Parathyroid adenoma (tissue), 2 donors: ENCODE measurements around the gene AQP4.

Experiments used
- H2AFZ ChIP-seq: fragments of 300-600 bp; sonication (generic); one replicate; pipeline ENCODE4 v1.7.0; 2017; ENCODE audit warnings: antibody characterized with exemption, mild to moderate bottlenecking
- H3K27ac ChIP-seq: fragments of 300-600 bp; sonication (generic); one replicate; pipeline ENCODE4 v1.7.0; 2017
- H3K27me3 ChIP-seq: fragments of 300-600 bp; sonication (generic); one replicate; pipeline ENCODE4 v1.7.0; 2017; ENCODE audit warnings: low read length; ENCODE audit not compliant: control insufficient read depth, insufficient read depth
- H3K36me3 ChIP-seq: fragments of 300-600 bp; sonication (generic); one replicate; pipeline ENCODE4 v1.7.0; 2017; ENCODE audit warnings: low read length; ENCODE audit not compliant: control insufficient read depth, insufficient read depth
- H3K4me1 ChIP-seq: fragments of 300-600 bp; sonication (generic); one replicate; pipeline ENCODE4 v1.7.0; 2017; ENCODE audit warnings: control low read depth
- H3K4me2 ChIP-seq: fragments of 300-600 bp; sonication (generic); one replicate; pipeline ENCODE4 v1.7.0; 2017; ENCODE audit warnings: low read length
- H3K4me3 ChIP-seq: fragments of 300-600 bp; sonication (generic); one replicate; pipeline ENCODE4 v1.7.0; 2017; ENCODE audit warnings: low read depth, low read length
- H3K79me2 ChIP-seq: fragments of 300-600 bp; sonication (generic); one replicate; pipeline ENCODE4 v1.7.0; 2017; ENCODE audit warnings: control low read depth
- H3K9ac ChIP-seq: fragments of 300-600 bp; sonication (generic); one replicate; pipeline ENCODE4 v1.7.0; 2017; ENCODE audit warnings: mild to moderate bottlenecking
- H3K9me3 ChIP-seq: fragments of 300-600 bp; sonication (generic); one replicate; pipeline ENCODE4 v1.7.0; 2017; ENCODE audit warnings: low read length; ENCODE audit not compliant: control insufficient read depth
- CTCF ChIP-seq: fragments of 300-600 bp; sonication (generic); IDR thresholded peaks from one replicate; pipeline ENCODE4 v1.7.0; 2017; ENCODE audit warnings: antibody characterized with exemption, mild to moderate bottlenecking
- donor health status: primary hyperparathyroidism.

AQP4 gene

GRCh38 chr18:26874283-26874682, 8.8 kb upstream of the AQP4 start:
- Histone ChIP-seq H3K4me2 (no peak overlapping the region), H3K4me1 (no peaks in the 10 kb centered on the region), H3K27ac (no peak overlapping the region), H3K9me3 (no peaks in the 10 kb centered on the region), H2AFZ (no peak overlapping the region), H3K4me3 (no peak overlapping the region), H3K9ac (no peak overlapping the region), H3K36me3 (no peaks in the 10 kb centered on the region), H3K79me2 (no peaks in the 10 kb centered on the region), H3K27me3 (no peaks in the 10 kb centered on the region)
- no peak for TF ChIP-seq CTCF

GRCh38 chr18:26869640-26870039, 4.1 kb upstream of the AQP4 start:
- Histone ChIP-seq H3K36me3 (no peaks in the 10 kb centered on the region), H3K27ac (no peak overlapping the region), H3K27me3 (no peaks in the 10 kb centered on the region), H3K9ac (no peak overlapping the region), H3K4me1 (peaks cover 3% of the 10 kb centered on the region), H3K4me3 (no peak overlapping the region), H3K9me3 (no peaks in the 10 kb centered on the region), H3K79me2 (no peaks in the 10 kb centered on the region), H2AFZ (no peak overlapping the region), H3K4me2 (no peak overlapping the region)
- TF ChIP-seq CTCF = no peak

- Histone ChIP-seq H3K4me3 (no peak overlapping the region), H3K79me2 (no peaks in the 10 kb centered on the region), H3K27ac (no peak overlapping the region), H3K9ac (no peak overlapping the region), H3K4me1 (peaks cover 8% of the 10 kb centered on the region), H3K4me2 (no peak overlapping the region), H3K9me3 (no peaks in the 10 kb centered on the region), H2AFZ (peak overlapping the region; percentile 13), H3K27me3 (no peaks in the 10 kb centered on the region), H3K36me3 (no peaks in the 10 kb centered on the region)
- no peak for TF ChIP-seq CTCF
Observed at GRCh38 chr18:26868968-26869586, 3.6 kb upstream of the AQP4 start.

- Histone ChIP-seq H3K4me1 (peaks cover 13% of the 10 kb centered on the region), H3K27me3 (no peaks in the 10 kb centered on the region), H2AFZ (no peak overlapping the region), H3K79me2 (no peaks in the 10 kb centered on the region), H3K4me2 (no peak overlapping the region), H3K36me3 (no peaks in the 10 kb centered on the region), H3K9ac (no peak overlapping the region), H3K9me3 (no peaks in the 10 kb centered on the region), H3K4me3 (no peak overlapping the region), H3K27ac (no peak overlapping the region)
- TF ChIP-seq CTCF = no peak
Observed at GRCh38 chr18:26867471-26867870, 2.0 kb upstream of the AQP4 start.

GRCh38 chr18:26864658-26865057, 849 bp downstream of the AQP4 start:
- Histone ChIP-seq H3K4me2 (no peak overlapping the region), H3K4me1 (peaks cover 13% of the 10 kb centered on the region), H3K79me2 (no peaks in the 10 kb centered on the region), H3K36me3 (no peaks in the 10 kb centered on the region), H3K4me3 (no peak overlapping the region), H3K27ac (peak overlapping the region; percentile 76), H3K9me3 (no peaks in the 10 kb centered on the region), H3K9ac (no peak overlapping the region), H2AFZ (peak overlapping the region; percentile 86), H3K27me3 (no peaks in the 10 kb centered on the region)
- no peak for TF ChIP-seq CTCF
